Measurements from ENCODE around the gene DOCK7. TPM values are rescaled to one million over a fixed set of nuclear protein-coding genes. Genes with fewer than 3 reads are reported as not detected.

The DOCK7 gene
- total and polyA plus RNA-seq, 4 donors: 5.6 to 35.1 (median 21.7) TPM

- Histone ChIP-seq H3K4me3 (ENCODE audit: low read depth in 1 of 3, low read length in 3 of 3) (no peak overlapping the region), H3K4me1 (ENCODE audit: control insufficient read depth in 4 of 4, insufficient read depth in 4 of 4, low read length in 3 of 4) (no peaks in the 10 kb centered on the region), H3K9me3 (ENCODE audit: control insufficient read depth in 4 of 4, low read length in 3 of 4) (no peaks in the 10 kb centered on the region), H3K27ac (ENCODE audit: low read depth in 1 of 2, low read length in 2 of 2) (no peak overlapping the region), H3K9ac (ENCODE audit: low read depth in 1 of 2, low read length in 2 of 2) (no peak overlapping the region), H3K27me3 (ENCODE audit: control insufficient read depth in 4 of 4, insufficient read depth in 4 of 4, low read length in 3 of 4) (no peaks in the 10 kb centered on the region), H3K36me3 (ENCODE audit: control insufficient read depth in 4 of 4, insufficient read depth in 3 of 4, low read depth in 1 of 4, low read length in 3 of 4) (peaks cover 9 to 18% (median 10%) of the 10 kb centered on the region in 4 donors)
- TF ChIP-seq GABPA (IDR thresholded peaks at IDR 0.05 in 1 of 2, conservative IDR thresholded peaks at IDR 0.05 in 1 of 2): no peak
- TF ChIP-seq FOXA1 (IDR thresholded peaks at IDR 0.05): no peak
- no peak for TF ChIP-seq HNF4A (conservative IDR thresholded peaks at IDR 0.05)
- TF ChIP-seq, protein P1, sequence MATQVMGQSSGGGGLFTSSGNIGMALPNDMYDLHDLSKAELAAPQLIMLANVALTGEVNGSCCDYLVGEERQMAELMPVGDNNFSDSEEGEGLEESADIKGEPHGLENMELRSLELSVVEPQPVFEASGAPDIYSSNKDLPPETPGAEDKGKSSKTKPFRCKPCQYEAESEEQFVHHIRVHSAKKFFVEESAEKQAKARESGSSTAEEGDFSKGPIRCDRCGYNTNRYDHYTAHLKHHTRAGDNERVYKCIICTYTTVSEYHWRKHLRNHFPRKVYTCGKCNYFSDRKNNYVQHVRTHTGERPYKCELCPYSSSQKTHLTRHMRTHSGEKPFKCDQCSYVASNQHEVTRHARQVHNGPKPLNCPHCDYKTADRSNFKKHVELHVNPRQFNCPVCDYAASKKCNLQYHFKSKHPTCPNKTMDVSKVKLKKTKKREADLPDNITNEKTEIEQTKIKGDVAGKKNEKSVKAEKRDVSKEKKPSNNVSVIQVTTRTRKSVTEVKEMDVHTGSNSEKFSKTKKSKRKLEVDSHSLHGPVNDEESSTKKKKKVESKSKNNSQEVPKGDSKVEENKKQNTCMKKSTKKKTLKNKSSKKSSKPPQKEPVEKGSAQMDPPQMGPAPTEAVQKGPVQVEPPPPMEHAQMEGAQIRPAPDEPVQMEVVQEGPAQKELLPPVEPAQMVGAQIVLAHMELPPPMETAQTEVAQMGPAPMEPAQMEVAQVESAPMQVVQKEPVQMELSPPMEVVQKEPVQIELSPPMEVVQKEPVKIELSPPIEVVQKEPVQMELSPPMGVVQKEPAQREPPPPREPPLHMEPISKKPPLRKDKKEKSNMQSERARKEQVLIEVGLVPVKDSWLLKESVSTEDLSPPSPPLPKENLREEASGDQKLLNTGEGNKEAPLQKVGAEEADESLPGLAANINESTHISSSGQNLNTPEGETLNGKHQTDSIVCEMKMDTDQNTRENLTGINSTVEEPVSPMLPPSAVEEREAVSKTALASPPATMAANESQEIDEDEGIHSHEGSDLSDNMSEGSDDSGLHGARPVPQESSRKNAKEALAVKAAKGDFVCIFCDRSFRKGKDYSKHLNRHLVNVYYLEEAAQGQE (IDR thresholded peaks at IDR 0.05): no peak
- TF ChIP-seq NR2F2 (IDR thresholded peaks at IDR 0.05): no peak
- no peak for TF ChIP-seq CTCF (IDR thresholded peaks at IDR 0.05; ENCODE audit: low read depth, low read length, missing input control)
- no peak for TF ChIP-seq SP1 (IDR thresholded peaks at IDR 0.05)
- TF ChIP-seq RAD21 (IDR thresholded peaks at IDR 0.05): no peak
- TF ChIP-seq MAX (IDR thresholded peaks at IDR 0.05): no peak
- TF ChIP-seq HNF4G (IDR thresholded peaks at IDR 0.05): no peak
- no peak for TF ChIP-seq EGR1 (IDR thresholded peaks at IDR 0.05; ENCODE audit: low read depth in 2 of 2)
- no peak for TF ChIP-seq RXRA (IDR thresholded peaks at IDR 0.05)
- DNase-seq (ENCODE audit: low spot score): no peak
Measured at GRCh38 chr1:62467092-62467491, 221.1 kb downstream of the DOCK7 start.

DNA sequence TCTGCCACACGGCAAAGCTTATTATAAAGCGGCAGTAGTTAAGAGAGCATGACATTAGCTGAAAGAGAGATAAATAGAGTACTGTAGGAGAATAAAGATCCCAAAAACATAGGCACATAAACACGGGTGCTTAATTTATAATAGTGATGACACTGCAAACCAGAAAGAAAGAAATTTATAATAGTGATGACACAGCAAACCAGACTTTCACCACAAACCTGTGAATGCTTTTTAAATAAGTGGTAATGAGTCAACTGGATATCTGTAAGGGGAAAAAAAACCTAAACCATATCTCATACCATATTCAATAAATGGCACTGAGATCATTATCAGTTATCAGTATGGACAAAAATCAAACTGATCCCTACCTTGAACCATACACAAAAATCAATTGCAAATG lies 225.8 kb downstream of the DOCK7 start:
- no peak for DNase-seq (ENCODE audit: low spot score)

GRCh38 chr1:62457955-62458354 lies 230.2 kb downstream of the DOCK7 start:
- H3K9me3 ChIP-seq (ENCODE audit: control insufficient read depth in 4 of 4, low read length in 3 of 4): no peaks in the 10 kb centered on the region
- peaks cover 7 to 13% (median 10%) of the 10 kb centered on the region in 4 donors for H3K36me3 ChIP-seq (ENCODE audit: control insufficient read depth in 4 of 4, insufficient read depth in 3 of 4, low read depth in 1 of 4, low read length in 3 of 4)
- TF ChIP-seq CTCF (IDR thresholded peaks at IDR 0.05; ENCODE audit: low read depth, low read length, missing input control) (no peak), EGR1 (IDR thresholded peaks at IDR 0.05; ENCODE audit: low read depth in 2 of 2) (no peak), FOXA1 (IDR thresholded peaks at IDR 0.05) (no peak), TAF1 (conservative IDR thresholded peaks at IDR 0.05) (no peak), JUND (IDR thresholded peaks at IDR 0.05) (no peak), MAX (IDR thresholded peaks at IDR 0.05) (no peak), FOXA2 (IDR thresholded peaks at IDR 0.05) (no peak), HNF4A (conservative IDR thresholded peaks at IDR 0.05) (no peak)
- TF ChIP-seq, protein P2, sequence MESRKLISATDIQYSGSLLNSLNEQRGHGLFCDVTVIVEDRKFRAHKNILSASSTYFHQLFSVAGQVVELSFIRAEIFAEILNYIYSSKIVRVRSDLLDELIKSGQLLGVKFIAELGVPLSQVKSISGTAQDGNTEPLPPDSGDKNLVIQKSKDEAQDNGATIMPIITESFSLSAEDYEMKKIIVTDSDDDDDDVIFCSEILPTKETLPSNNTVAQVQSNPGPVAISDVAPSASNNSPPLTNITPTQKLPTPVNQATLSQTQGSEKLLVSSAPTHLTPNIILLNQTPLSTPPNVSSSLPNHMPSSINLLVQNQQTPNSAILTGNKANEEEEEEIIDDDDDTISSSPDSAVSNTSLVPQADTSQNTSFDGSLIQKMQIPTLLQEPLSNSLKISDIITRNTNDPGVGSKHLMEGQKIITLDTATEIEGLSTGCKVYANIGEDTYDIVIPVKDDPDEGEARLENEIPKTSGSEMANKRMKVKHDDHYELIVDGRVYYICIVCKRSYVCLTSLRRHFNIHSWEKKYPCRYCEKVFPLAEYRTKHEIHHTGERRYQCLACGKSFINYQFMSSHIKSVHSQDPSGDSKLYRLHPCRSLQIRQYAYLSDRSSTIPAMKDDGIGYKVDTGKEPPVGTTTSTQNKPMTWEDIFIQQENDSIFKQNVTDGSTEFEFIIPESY (IDR thresholded peaks at IDR 0.05): no peak
- TF ChIP-seq, protein P3, sequence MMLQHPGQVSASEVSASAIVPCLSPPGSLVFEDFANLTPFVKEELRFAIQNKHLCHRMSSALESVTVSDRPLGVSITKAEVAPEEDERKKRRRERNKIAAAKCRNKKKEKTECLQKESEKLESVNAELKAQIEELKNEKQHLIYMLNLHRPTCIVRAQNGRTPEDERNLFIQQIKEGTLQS (IDR thresholded peaks at IDR 0.05): no peak
- no peak overlapping the region for H3K9ac ChIP-seq (ENCODE audit: low read depth in 1 of 2, low read length in 2 of 2)
- no peaks in the 10 kb centered on the region for H3K4me1 ChIP-seq (ENCODE audit: control insufficient read depth in 4 of 4, insufficient read depth in 4 of 4, low read length in 3 of 4)
- DNase-seq (ENCODE audit: low spot score): no peak
- 80% methylated on average over 7 of the region's 7 CpGs for WGBS
- H3K4me3 ChIP-seq (ENCODE audit: low read depth in 1 of 3, low read length in 3 of 3): no peak overlapping the region
- no peaks in the 10 kb centered on the region for H3K27me3 ChIP-seq (ENCODE audit: control insufficient read depth in 4 of 4, insufficient read depth in 4 of 4, low read length in 3 of 4)
- no peak overlapping the region for H3K27ac ChIP-seq (ENCODE audit: low read depth in 1 of 2, low read length in 2 of 2)

More for the DNA sequence above, 225.8 kb downstream of the DOCK7 start:
- no peaks in the 10 kb centered on the region for H3K27me3 ChIP-seq (ENCODE audit: control insufficient read depth in 4 of 4, insufficient read depth in 4 of 4, low read length in 3 of 4)
- WGBS: 95% methylated on average over 3 of the region's 3 CpGs
- H3K27ac ChIP-seq (ENCODE audit: low read depth in 1 of 2, low read length in 2 of 2): no peak overlapping the region
- peaks cover 0 to 10% (median 7%) of the 10 kb centered on the region in 4 donors for H3K36me3 ChIP-seq (ENCODE audit: control insufficient read depth in 4 of 4, insufficient read depth in 3 of 4, low read depth in 1 of 4, low read length in 3 of 4)
- no peaks in the 10 kb centered on the region for H3K9me3 ChIP-seq (ENCODE audit: control insufficient read depth in 4 of 4, low read length in 3 of 4)
- TF ChIP-seq HNF4A (conservative IDR thresholded peaks at IDR 0.05): no peak
- no peak overlapping the region for H3K4me3 ChIP-seq (ENCODE audit: low read depth in 1 of 3, low read length in 3 of 3)
- H3K9ac ChIP-seq (ENCODE audit: low read depth in 1 of 2, low read length in 2 of 2): no peak overlapping the region
- H3K4me1 ChIP-seq (ENCODE audit: control insufficient read depth in 4 of 4, insufficient read depth in 4 of 4, low read length in 3 of 4): no peaks in the 10 kb centered on the region

Data from liver (tissue), 9 donors.